HG02884 (cell line): Measurements from ENCODE around the gene MINK1.

Experiments
- ATAC-seq: cut with Tn5 transposase; IDR thresholded peaks from one replicate; pipeline ENCODE4 v1.9.1; 2021; ENCODE audit warnings: mild to moderate bottlenecking, moderate library complexity; ENCODE audit not compliant: unreplicated experiment

Gene MINK1

DNA sequence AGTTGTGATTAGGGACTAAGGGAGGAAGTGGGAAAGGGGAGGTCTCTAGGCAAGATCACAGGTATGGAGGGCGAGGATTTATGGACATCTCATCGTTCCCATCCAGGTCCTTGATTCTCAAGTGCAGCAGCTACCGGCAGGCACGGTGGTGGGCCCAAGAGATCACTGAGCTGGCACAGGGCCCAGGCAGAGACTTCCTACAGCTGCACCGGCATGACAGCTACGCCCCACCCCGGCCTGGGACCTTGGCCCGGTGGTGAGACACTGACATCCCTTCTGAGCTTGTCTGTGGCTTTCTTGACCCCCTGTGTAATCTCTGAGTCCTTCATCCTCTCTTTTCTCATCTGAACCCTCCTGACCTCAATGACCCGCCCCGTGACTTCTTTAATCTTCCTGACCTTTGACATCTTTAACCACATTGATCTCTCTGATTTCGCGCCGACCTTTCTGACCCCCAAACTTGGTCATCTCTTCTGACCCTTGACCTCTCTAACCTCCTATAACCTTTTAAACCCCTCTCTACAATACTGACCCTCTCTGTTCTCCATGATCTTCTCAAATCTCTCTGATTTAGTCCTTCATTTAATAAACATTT lies 22.3 kb upstream of the MINK1 start:
- no peak for ATAC-seq

GRCh38 chr17:4811471-4811870 lies 21.7 kb upstream of the MINK1 start:
- no peak for ATAC-seq

- ATAC-seq, result no peak
Observed at GRCh38 chr17:4812690-4813089, 20.4 kb upstream of the MINK1 start.

DNA sequence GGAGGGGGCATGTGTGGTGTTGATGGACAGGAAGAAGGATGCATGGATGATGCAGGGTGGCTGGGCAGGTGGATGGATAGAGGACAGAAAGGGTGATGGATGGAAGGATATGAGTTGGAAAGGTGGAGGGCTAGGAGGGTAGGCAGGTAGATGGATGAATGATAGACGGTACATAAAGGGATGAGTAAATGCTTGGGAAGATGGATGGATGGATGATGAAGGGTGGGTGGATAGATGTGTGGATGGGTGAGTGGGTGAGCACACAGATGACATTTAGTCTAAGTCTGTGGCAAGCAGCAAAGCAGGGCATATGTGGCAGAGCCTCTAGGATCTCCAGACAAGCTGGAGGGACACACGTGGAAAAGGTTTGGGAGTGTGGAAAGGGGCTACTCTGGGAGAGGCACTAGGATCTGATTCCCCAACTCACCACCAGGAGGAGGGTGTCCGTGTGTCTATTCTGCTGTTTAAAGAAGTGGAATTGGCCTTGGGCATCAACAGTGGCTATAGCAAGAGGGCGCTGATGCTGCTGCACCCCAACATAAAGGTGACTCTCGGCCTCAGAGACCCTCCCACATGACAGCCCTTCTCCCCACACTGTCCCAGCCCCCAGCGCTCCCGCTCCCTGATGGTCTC lies 18.0 kb upstream of the MINK1 start:
- no peak for ATAC-seq

GRCh38 chr17:4816826-4817225 lies 16.3 kb upstream of the MINK1 start:
- ATAC-seq, result no peak

DNA sequence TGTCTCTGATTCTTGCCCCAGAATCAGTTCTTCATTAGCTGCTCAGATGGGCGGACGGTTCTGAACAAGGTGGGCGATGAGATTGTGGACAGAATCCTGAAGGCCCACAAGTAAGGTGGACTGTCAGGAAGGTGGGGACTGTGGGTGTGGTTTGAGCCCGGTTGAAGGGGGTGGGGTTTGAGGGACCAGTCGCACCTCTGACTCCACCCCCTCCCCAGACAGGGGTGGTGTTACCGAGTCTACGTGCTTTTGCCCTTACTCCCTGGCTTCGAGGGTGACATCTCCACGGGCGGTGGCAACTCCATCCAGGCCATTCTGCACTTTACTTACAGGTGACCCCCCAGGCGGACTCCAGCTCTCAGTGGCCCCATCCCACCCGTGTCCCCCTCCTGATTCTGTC lies 14.9 kb upstream of the MINK1 start:
- ATAC-seq, result no peak

- no peak for ATAC-seq
Observed at GRCh38 chr17:4822835-4823234, 10.3 kb upstream of the MINK1 start.

- ATAC-seq, result no peak
Observed at GRCh38 chr17:4823373-4824089, 9.6 kb upstream of the MINK1 start.

- no peak for ATAC-seq
Observed at GRCh38 chr17:4827399-4827798, 5.7 kb upstream of the MINK1 start.

GRCh38 chr17:4832829-4833177 lies 337 bp upstream of the MINK1 start:
- peak; percentile 17 for ATAC-seq

DNA sequence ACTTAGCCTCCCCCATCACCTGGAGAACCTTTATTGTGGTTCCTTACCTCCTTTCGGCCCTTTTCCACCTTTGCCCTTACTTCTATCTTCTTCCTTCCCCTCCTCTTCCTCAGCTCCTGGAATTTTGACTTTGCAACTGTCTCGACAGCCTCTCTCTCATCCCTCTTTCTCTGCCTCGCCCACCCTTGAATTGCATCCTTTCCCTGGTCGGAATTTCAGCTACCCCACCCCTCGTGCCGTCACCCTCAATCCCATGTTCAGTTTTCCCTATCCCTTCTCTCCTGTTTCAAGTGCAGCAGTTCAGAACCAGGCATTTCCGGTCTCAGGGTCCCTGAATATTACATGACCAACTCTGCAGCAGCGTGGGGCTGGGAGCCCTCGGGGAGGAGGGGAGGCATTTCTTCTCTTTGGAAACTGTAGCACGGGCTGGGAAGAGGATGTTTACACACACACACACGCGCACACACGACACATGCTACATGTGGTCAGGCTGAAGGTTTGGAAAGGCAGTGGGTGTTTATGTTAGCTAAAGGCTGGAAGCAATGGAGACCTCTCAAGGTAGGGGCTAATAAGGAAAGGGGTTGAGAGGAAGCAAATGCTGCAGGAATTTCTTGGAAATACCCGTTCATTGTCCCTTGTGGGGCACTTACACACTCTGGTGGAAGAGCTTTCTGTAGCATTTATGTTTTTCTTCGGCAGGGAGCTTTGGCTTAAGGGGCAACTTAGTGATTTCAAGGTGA lies 971 bp downstream of the MINK1 start:
- ATAC-seq, result no peak

GRCh38 chr17:4834681-4835020 lies 1.5 kb downstream of the MINK1 start:
- no peak for ATAC-seq

GRCh38 chr17:4836221-4836620 lies 3.1 kb downstream of the MINK1 start:
- ATAC-seq, result no peak

GRCh38 chr17:4837471-4838308 lies 4.5 kb downstream of the MINK1 start:
- ATAC-seq, result no peak

DNA sequence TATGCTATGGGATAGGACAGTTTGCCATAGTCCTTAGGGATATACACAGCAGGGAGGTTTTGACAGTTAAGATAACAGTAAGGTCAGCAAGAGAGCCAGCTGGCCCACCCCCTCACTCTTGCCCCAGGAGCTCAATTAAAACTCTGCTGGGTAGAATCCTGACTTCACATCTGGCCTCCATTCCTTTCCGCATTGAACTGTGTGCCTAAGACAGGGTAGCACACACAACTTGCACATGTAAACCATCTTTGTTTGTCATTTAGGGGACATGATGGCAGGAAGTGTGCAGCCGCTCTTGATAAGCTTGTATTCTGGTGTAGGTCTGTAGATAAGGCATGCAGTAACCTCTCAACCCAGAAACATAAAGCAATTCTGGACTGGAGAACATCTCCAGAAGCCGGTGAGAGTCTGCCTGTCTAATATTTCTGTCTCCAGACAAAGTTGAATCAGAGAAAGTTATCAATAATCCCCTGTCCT lies 5.2 kb downstream of the MINK1 start:
- ATAC-seq, result no peak

DNA sequence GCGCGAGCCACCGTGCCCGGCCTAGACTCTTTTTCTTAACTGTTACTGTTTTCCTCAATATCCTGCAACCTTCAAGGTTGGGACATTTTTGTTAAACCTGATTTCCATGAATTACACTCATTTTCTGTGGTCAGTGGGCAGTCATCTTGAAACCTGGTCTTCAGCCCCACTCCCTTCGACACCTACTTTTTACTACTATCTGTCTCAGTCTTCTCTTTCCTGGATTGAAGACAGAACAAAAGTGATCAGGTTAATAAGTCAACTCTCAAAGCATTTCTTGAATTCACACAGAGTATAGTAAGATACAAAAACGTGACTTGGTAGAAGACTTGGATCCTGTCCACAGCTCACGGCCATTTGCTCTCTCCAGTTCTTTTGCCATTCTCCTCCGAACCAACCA lies 6.1 kb downstream of the MINK1 start:
- ATAC-seq, result no peak

DNA sequence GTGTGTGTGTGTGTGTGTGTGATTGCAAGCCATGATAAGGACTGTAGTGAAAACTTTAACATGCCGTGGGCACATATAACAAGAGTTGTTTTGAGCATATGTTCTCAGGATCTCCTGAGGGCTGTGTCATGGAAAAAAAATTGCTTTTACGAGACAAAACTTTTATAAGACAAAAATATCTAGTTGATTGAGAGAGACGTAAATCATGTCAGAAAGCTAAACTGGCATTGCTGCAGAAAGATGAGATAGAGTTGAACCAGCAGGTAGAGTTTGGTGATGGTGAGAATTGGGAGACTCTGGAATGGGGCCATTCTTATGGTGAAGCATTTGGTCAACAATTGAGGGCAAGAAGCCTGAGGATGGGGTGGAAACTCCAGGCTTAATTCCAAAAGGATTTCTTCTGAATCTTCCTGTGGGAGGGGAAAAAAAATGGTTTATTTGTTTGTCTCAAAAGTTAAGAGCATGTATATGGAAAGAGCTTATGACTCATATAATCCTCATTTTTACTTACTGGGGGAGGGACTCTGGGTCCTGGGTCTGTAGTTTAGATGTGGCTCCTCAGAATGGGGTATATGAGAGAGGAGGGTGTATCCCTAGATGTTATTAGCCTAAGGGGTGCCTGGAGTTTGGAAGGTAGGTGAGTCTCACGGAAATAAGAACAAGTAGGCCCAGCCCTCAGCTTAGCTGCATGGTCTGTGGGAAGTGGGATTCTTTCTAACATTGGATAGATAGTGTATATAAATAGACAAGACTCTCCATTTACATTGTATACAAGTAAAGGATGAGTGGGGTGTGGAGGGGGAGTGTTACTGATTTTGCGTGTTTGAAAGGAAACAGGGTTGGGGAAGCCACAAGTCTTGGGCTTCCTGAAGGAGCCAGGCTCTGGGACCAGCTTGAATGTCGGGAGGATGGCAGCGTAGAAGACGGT lies 7.1 kb downstream of the MINK1 start:
- no peak for ATAC-seq

GRCh38 chr17:4840893-4841242 lies 7.7 kb downstream of the MINK1 start:
- ATAC-seq, result no peak

- no peak for ATAC-seq
Observed at GRCh38 chr17:4842376-4842775, 9.2 kb downstream of the MINK1 start.
